Keratinocyte (primary cell): Measurements from ENCODE around the gene SFTPA2. TPM values are rescaled to one million over a fixed set of nuclear protein-coding genes. Genes with fewer than 3 reads are reported as not detected.

ENCODE experiments used
- DNase-seq: peaks from one replicate; pipeline ENCODE4 v3.0.0-alpha.2; 2011; ENCODE audit warnings: low read depth, missing footprints, low spot score
- FAIRE-seq: peaks from 2 replicates; lab custom pipeline; 2011; peaks lifted over from hg19 to GRCh38; lab: Jason Lieb, UNC
- H2AFZ ChIP-seq: 2 replicates; pipeline ENCODE4 v1.6.0; 2012; ENCODE audit warnings: low read length, control low read depth, inconsistent platforms; ENCODE audit not compliant: control insufficient read depth
- H3K27ac ChIP-seq: 2 replicates; pipeline ENCODE4 v1.5.1; 2011; ENCODE audit warnings: low read length; ENCODE audit not compliant: control insufficient read depth, insufficient read depth
- H3K27me3 ChIP-seq: 3 replicates; pipeline ENCODE4 v1.6.0; 2011; ENCODE audit warnings: low read length; ENCODE audit not compliant: control insufficient read depth, insufficient read depth; ENCODE audit errors: extremely low read depth
- H3K36me3 ChIP-seq, 2 experiments: 2 replicates in 1 of 2; 3 replicates in 1 of 2; pipeline ENCODE4 v1.5.1; 2011; ENCODE audit warnings: low read length in 2 of 2, mild to moderate bottlenecking in 1 of 2; ENCODE audit not compliant: control insufficient read depth in 2 of 2, insufficient read depth in 2 of 2; ENCODE audit errors: extremely low read depth in 1 of 2
- H3K4me1 ChIP-seq: 3 replicates; pipeline ENCODE4 v1.5.1; 2011; ENCODE audit warnings: low read length; ENCODE audit not compliant: control insufficient read depth, insufficient read depth; ENCODE audit errors: extremely low read depth
- H3K4me2 ChIP-seq: 3 replicates; pipeline ENCODE4 v1.6.0; 2011; ENCODE audit warnings: low read depth, low read length; ENCODE audit not compliant: control insufficient read depth, insufficient read depth; ENCODE audit errors: extremely low read depth
- H3K4me3 ChIP-seq, 3 experiments: fragments of 200-600 bp in 1 of 3; sonication (generic) in 1 of 3; 2 replicates in 2 of 3; 3 replicates in 1 of 3; pipeline ENCODE4 v1.5.1; 2011 to 2016; ENCODE audit warnings: low read length in 3 of 3, mild to moderate bottlenecking in 3 of 3, control low read depth in 2 of 3, inconsistent platforms in 1 of 3, low read depth in 1 of 3, mixed read lengths in 1 of 3, mixed run types in 1 of 3, moderate library complexity in 1 of 3; ENCODE audit not compliant: control insufficient read depth in 2 of 3, insufficient read depth in 2 of 3; ENCODE audit errors: extremely low read depth in 1 of 3
- H3K79me2 ChIP-seq: 2 replicates; pipeline ENCODE4 v1.6.0; 2012; ENCODE audit warnings: low read length; ENCODE audit not compliant: control insufficient read depth, insufficient read depth
- H3K9ac ChIP-seq: 3 replicates; pipeline ENCODE4 v1.6.0; 2011; ENCODE audit warnings: low read length; ENCODE audit not compliant: control insufficient read depth, insufficient read depth; ENCODE audit errors: extremely low read depth
- H3K9me1 ChIP-seq: 3 replicates; pipeline ENCODE4 v1.6.0; 2011; ENCODE audit warnings: low read length; ENCODE audit not compliant: control insufficient read depth, insufficient read depth; ENCODE audit errors: extremely low read depth
- H3K9me3 ChIP-seq: 2 replicates; pipeline ENCODE4 v1.5.1; 2012; ENCODE audit warnings: low read depth, low read length; ENCODE audit not compliant: control insufficient read depth
- H4K20me1 ChIP-seq: 3 replicates; pipeline ENCODE4 v1.6.0; 2011; ENCODE audit warnings: low read length; ENCODE audit not compliant: control insufficient read depth, insufficient read depth; ENCODE audit errors: extremely low read depth
- CTCF ChIP-seq, 3 experiments: IDR thresholded peaks in 1 of 3; conservative IDR thresholded peaks in 1 of 3; optimal IDR thresholded peaks in 1 of 3; 2 replicates in 2 of 3; 3 replicates in 1 of 3; pipeline versions ENCODE3 to v1.5.1; 2011; ENCODE audit warnings: low read length in 3 of 3, mild to moderate bottlenecking in 3 of 3, moderate library complexity in 2 of 3, control low read depth in 1 of 3, inconsistent platforms in 1 of 3; ENCODE audit not compliant: insufficient read depth in 2 of 3; ENCODE audit errors: extremely low read depth in 1 of 3
- EZH2 ChIP-seq: IDR thresholded peaks from one replicate; pipeline ENCODE4 v1.6.1; 2012; ENCODE audit warnings: inconsistent platforms, mild to moderate bottlenecking, low read length, moderate library complexity
- dilution Hi-C: fragments of 300-500 bp; cut with MboI; formaldehyde crosslinking; loops from one replicate; pipeline ENCODE4 v1.7.0; 2020; ENCODE audit warnings: low sequenced_read_pairs; ENCODE audit not compliant: extremely low pct_ligation_motif_present
- polyA plus RNA-seq, 5 experiments: library from polyadenylated mRNA; depleted of rRNA in 3 of 5; stranded (reverse) in 3 of 5; stranded (forward) in 1 of 5; unstranded in 1 of 5; fragments of >200 nt; gene quantifications; 1 replicate in 1 of 5; 2 replicates in 3 of 5; 3 replicates in 1 of 5; pipeline versions ENCODE4 v1.2.1 to v1.2.3, GENCODE V29; 2011 to 2012; ENCODE audit warnings: missing spikeins in 2 of 5, low read depth in 1 of 5, low replicate concordance in 1 of 5

Gene SFTPA2
- polyA plus RNA-seq, 1 donor (not counting 4 experiments of a cell fraction or from before 2014, with no cell fraction given): not detected

- Histone ChIP-seq H3K36me3 (no peaks in the 10 kb centered on the region), H3K4me3 (no peak overlapping the region), H3K27me3 (peaks cover 4% of the 10 kb centered on the region), H3K79me2 (no peaks in the 10 kb centered on the region), H3K4me1 (no peaks in the 10 kb centered on the region), H3K27ac (no peak overlapping the region), H3K9ac (no peak overlapping the region), H4K20me1 (no peaks in the 10 kb centered on the region), H3K9me3 (no peaks in the 10 kb centered on the region), H3K4me2 (no peak overlapping the region), H2AFZ (no peak overlapping the region), H3K9me1 (no peaks in the 10 kb centered on the region)
- TF ChIP-seq CTCF (optimal IDR thresholded peaks at IDR 0.05 in 1 of 3, IDR thresholded peaks at IDR 0.05 in 1 of 3, conservative IDR thresholded peaks at IDR 0.05 in 1 of 3; ENCODE audit: extremely low read depth in 1 of 3, insufficient read depth in 2 of 3, low read length in 3 of 3) (no peak), EZH2 (no peak)
- dilution Hi-C loops: no loop called here
- no peak for DNase-seq
- no peak for FAIRE-seq
Observed at GRCh38 chr10:79582096-79582495, 21.9 kb upstream of the SFTPA2 start.

- H3K9me1 ChIP-seq: no peaks in the 10 kb centered on the region
- H3K9me3 ChIP-seq: no peaks in the 10 kb centered on the region
- H3K4me1 ChIP-seq: no peaks in the 10 kb centered on the region
- FAIRE-seq (no peak), DNase-seq (no peak)
- no peaks in the 10 kb centered on the region for H4K20me1 ChIP-seq
- no peak overlapping the region for H2AFZ ChIP-seq
- H3K27me3 ChIP-seq: peaks cover 4% of the 10 kb centered on the region
- dilution Hi-C loops: no loop called here
- H3K9ac ChIP-seq: no peak overlapping the region
- H3K4me2 ChIP-seq: no peak overlapping the region
- H3K79me2 ChIP-seq: no peaks in the 10 kb centered on the region
- TF ChIP-seq EZH2 (no peak), CTCF (optimal IDR thresholded peaks at IDR 0.05 in 1 of 3, IDR thresholded peaks at IDR 0.05 in 1 of 3, conservative IDR thresholded peaks at IDR 0.05 in 1 of 3; ENCODE audit: extremely low read depth in 1 of 3, insufficient read depth in 2 of 3, low read length in 3 of 3) (no peak)
- H3K36me3 ChIP-seq: no peaks in the 10 kb centered on the region
- no peak overlapping the region for H3K4me3 ChIP-seq
- no peak overlapping the region for H3K27ac ChIP-seq
Observed at GRCh38 chr10:79581044-79581443, 20.8 kb upstream of the SFTPA2 start.
